ENCODE data around the gene ZNF778.
A peak's percentile ranks its signal among the peaks of the same experiment; 100 is the strongest.

The ZNF778 gene

DNA sequence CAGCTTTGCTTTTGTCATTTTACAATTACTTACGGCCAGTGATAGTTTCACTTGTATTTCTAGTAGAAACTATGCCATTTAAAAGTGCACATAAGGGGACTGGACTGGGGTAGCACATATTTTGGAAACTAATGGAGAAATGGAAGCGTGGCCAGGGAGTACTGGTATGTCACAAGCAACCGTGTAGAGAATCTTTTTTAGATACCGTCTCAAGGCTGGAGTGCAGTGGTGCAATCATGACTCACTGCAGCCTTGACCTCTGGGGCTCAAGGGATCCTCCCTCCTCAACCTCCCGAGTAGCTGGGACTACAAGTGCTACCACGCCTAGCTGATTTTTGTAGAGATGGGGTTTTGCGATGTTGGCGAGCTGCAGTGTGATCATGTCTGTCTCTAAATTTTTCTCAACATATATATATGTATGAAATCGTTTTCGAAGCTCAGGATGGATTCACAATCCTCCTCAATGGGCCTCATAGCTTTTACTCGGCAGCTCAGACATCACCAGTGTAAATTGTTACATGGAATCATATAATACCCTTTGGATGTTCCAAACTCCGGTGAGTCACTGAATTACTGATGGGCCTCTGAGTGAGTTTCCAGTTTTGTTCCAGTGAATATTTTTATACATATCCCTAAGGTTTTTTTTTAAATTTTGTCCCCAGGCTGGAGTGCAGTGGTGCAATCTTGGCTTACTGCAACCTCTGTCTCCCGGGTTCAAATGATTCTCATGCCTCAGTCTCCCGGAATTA, 51.7 kb downstream of the ZNF778 start:
- Histone ChIP-seq H3K4me3 (ENCODE audit: low read depth, low read length) (no peak overlapping the region), H3K4me1 (ENCODE audit: control insufficient read depth, insufficient read depth, low read length) (no peaks in the 10 kb centered on the region), H3K36me3 (ENCODE audit: control insufficient read depth in 2 of 2, insufficient read depth in 1 of 2, low read length in 2 of 2) (peaks cover 4 to 81% of the 10 kb centered on the region in 2 experiments; a peak in 2 of 3 replicates), H3K27ac (ENCODE audit: extremely low read depth, low read depth, low read length) (no peak overlapping the region), H3K9me3 (ENCODE audit: control insufficient read depth, insufficient read depth, low read depth, low read length) (no peaks in the 10 kb centered on the region)
- ChIA-PET CTCF (interaction anchor here (0.6 kb wide), 1 partner anchor 57 kb away, joined by 6 read pairs; no protein-coding TSS in a partner anchor), POLR2A (no interaction called here)
- no peak for TF ChIP-seq TRIM28 (IDR thresholded peaks at IDR 0.05; ENCODE audit: borderline replicate concordance, low read length)
- TF ChIP-seq ZNF521 (tag by site-specific recombination; IDR thresholded peaks at IDR 0.05), result no peak
- TF ChIP-seq ZNF311 (tag by site-specific recombination; IDR thresholded peaks at IDR 0.05; ENCODE audit: borderline replicate concordance), result no peak
- no peak for TF ChIP-seq ZFHX2 (tag by site-specific recombination; conservative IDR thresholded peaks at IDR 0.05)
- no peak for TF ChIP-seq KLF8 (tag by site-specific recombination; IDR thresholded peaks at IDR 0.05)
- TF ChIP-seq WT1 (tag by site-specific recombination; IDR thresholded peaks at IDR 0.05), result 0 out of 2 replicates have a peak, but pooled peaks have one; percentile 39
- no peak for TF ChIP-seq ZNF621 (tag by site-specific recombination; IDR thresholded peaks at IDR 0.05)

DNA sequence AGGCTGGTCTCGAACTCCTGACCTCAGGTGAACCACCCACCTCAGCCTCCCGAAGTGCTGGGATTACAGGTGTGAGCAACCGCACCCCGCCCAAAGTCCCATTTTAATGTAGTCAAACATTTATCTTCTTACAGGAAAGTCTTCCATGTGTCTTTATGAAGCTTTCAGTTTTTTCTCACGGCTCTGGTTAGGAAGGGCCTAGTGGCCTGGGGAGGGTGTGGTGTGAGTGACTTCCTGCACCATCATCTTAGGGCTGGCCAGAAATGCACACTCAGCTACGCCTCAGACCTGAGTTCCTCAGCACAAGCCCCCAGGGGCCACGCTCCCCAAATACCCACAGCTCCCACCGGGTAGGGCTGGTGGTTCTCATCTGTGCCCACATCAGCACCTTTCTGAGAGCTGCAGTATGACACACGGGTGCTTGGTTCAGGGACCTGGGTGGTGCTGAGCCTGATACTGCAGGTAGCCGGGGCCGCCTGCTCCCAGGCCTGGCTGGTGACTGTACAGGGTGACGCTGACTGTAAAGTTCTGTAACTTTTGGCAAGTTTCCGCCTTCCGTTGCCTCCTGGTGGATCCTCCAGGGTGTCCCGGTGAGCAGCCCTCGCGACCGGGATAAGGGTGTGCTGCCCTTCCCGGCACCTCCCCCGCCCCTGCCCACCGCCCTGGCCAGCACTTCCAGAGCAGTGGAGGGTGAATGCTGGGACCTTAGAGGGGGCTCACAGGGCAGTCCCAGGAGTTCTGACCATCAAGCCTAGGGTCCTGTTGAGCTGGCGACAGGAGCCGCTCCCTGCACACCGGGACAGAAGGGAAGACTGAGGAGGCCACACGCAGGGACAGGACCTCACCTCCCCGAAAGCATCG, 52.5 kb downstream of the ZNF778 start:
- POLR2A ChIA-PET, result no interaction called here
- CTCF ChIA-PET, result no interaction called here
- TF ChIP-seq ZNF341 (tag by site-specific recombination; IDR thresholded peaks at IDR 0.05; ENCODE audit: low read depth) (peak; percentile 47; the same call in 1 of the 2 replicates), ZNF837 (tag by site-specific recombination; IDR thresholded peaks at IDR 0.05) (no peak), ZNF24 (tag by site-specific recombination; IDR thresholded peaks at IDR 0.05) (no peak), ZNF701 (tag by site-specific recombination; IDR thresholded peaks at IDR 0.05) (no peak), YY1 (tag by site-specific recombination; IDR thresholded peaks at IDR 0.05) (no peak)

DNA sequence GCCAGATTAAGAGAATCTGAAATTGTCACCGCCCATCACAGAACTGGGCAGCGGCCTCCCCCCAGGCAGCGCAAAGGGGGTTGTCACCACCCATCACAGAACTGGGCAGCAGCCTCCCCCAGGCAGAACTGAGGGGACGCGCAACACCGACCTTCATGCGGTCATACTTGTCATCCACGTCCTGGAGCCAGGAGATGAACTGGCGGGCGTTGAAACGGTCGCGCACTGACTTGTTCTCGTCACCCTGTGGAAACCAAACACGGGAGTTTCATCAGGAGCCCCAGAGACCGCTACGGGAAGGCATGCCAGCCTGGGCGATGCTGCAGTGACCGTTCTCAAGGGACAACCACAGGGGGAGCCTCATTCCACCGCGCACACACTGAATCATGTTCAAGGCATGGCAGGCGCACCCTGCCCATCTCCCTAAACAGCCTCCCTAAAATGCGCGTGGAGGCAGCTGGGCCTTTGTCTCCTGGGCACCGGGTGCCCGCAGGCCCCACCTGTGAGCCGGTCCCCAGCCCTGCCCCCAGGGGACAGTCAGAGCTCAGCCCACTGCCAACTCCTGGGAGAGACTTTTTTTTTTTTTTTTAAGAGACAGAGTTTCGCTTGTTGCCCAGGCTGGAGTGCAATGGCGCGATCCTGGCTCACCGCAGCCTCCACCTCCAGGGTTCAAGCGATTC, 53.3 kb downstream of the ZNF778 start:
- no peak overlapping the region for H3K27ac ChIP-seq (ENCODE audit: extremely low read depth, low read depth, low read length)
- ChIA-PET POLR2A (no interaction called here), CTCF (no interaction called here)
- H3K4me1 ChIP-seq (ENCODE audit: control insufficient read depth, insufficient read depth, low read length), result no peaks in the 10 kb centered on the region
- peaks cover 4 to 84% of the 10 kb centered on the region in 2 experiments; a peak in 2 of 3 replicates for H3K36me3 ChIP-seq (ENCODE audit: control insufficient read depth in 2 of 2, insufficient read depth in 1 of 2, low read length in 2 of 2)
- TF ChIP-seq ZNF23 (tag by site-specific recombination; IDR thresholded peaks at IDR 0.05; ENCODE audit: borderline replicate concordance), result no peak
- TF ChIP-seq ZNF521 (tag by site-specific recombination; IDR thresholded peaks at IDR 0.05), result no peak
- TF ChIP-seq ZNF664 (tag by site-specific recombination; IDR thresholded peaks at IDR 0.05), result no peak
- TF ChIP-seq TCF7L2 (IDR thresholded peaks at IDR 0.05; ENCODE audit: borderline replicate concordance, low read depth, low read length), result no peak
- no peak for TF ChIP-seq ZNF140 (tag by site-specific recombination; IDR thresholded peaks at IDR 0.05)
- TF ChIP-seq ZNF302 (tag by site-specific recombination; IDR thresholded peaks at IDR 0.05; ENCODE audit: low read depth), result no peak
- H3K4me3 ChIP-seq (ENCODE audit: low read depth, low read length), result no peak overlapping the region
- H3K9me3 ChIP-seq (ENCODE audit: control insufficient read depth, insufficient read depth, low read depth, low read length), result no peaks in the 10 kb centered on the region

More for the DNA sequence above, 52.5 kb downstream of the ZNF778 start:
- Histone ChIP-seq H3K9me3 (ENCODE audit: control insufficient read depth, insufficient read depth, low read depth, low read length) (no peaks in the 10 kb centered on the region), H3K36me3 (ENCODE audit: control insufficient read depth in 2 of 2, insufficient read depth in 1 of 2, low read length in 2 of 2) (peaks cover 4 to 81% of the 10 kb centered on the region in 2 experiments; a peak in 2 of 3 replicates), H3K4me1 (ENCODE audit: control insufficient read depth, insufficient read depth, low read length) (no peaks in the 10 kb centered on the region), H3K4me3 (ENCODE audit: low read depth, low read length) (no peak overlapping the region), H3K27ac (ENCODE audit: extremely low read depth, low read depth, low read length) (no peak overlapping the region)
